Neutrophil (primary cell): ENCODE results near the gene GLIS1.

Experiments
- H3K27ac ChIP-seq: fragments of 200-600 bp; sonication (generic); 2 replicates; pipeline ENCODE4 v1.5.1; 2016; ENCODE audit warnings: mild to moderate bottlenecking, moderate library complexity
- H3K27me3 ChIP-seq: fragments of 200-600 bp; sonication (generic); 2 replicates; pipeline ENCODE4 v1.6.0; 2016; ENCODE audit warnings: mild to moderate bottlenecking
- H3K36me3 ChIP-seq: fragments of 200-600 bp; sonication (generic); 2 replicates; pipeline ENCODE4 v1.5.1; 2017
- H3K4me1 ChIP-seq, 2 experiments: fragments of 200-600 bp in 1 of 2; sonication (generic) in 1 of 2; 1 replicate in 1 of 2; 2 replicates in 1 of 2; pipeline versions ENCODE4 v1.5.1 to v1.6.1; 2013 to 2016; ENCODE audit warnings: low read depth in 1 of 2, low read length in 1 of 2, mild to moderate bottlenecking in 1 of 2, moderate library complexity in 1 of 2; ENCODE audit not compliant: control insufficient read depth in 1 of 2, insufficient read depth in 1 of 2
- H3K4me3 ChIP-seq, 2 experiments: fragments of 200-600 bp in 1 of 2; sonication (generic) in 1 of 2; 1 replicate in 1 of 2; 2 replicates in 1 of 2; pipeline ENCODE4 v1.5.1; 2013 to 2016; ENCODE audit warnings: low read depth in 1 of 2, low read length in 1 of 2, mild to moderate bottlenecking in 1 of 2, moderate library complexity in 1 of 2
- H3K9me3 ChIP-seq: fragments of 200-600 bp; sonication (generic); 2 replicates; pipeline ENCODE4 v1.5.1; 2016
- TF ChIP-seq, protein P1 (sequence below): fragments of 200-600 bp; sonication (generic); IDR thresholded peaks from 2 replicates; pipeline ENCODE4 v1.5.1; 2016; ENCODE audit warnings: antibody characterized with exemption

The GLIS1 gene

GRCh38 chr1:53693773-53694717 lies 44.9 kb downstream of the GLIS1 start:
- Histone ChIP-seq H3K4me1 (no peaks in the 10 kb centered on the region), H3K27ac (no peak overlapping the region)
- TF ChIP-seq, protein P1, sequence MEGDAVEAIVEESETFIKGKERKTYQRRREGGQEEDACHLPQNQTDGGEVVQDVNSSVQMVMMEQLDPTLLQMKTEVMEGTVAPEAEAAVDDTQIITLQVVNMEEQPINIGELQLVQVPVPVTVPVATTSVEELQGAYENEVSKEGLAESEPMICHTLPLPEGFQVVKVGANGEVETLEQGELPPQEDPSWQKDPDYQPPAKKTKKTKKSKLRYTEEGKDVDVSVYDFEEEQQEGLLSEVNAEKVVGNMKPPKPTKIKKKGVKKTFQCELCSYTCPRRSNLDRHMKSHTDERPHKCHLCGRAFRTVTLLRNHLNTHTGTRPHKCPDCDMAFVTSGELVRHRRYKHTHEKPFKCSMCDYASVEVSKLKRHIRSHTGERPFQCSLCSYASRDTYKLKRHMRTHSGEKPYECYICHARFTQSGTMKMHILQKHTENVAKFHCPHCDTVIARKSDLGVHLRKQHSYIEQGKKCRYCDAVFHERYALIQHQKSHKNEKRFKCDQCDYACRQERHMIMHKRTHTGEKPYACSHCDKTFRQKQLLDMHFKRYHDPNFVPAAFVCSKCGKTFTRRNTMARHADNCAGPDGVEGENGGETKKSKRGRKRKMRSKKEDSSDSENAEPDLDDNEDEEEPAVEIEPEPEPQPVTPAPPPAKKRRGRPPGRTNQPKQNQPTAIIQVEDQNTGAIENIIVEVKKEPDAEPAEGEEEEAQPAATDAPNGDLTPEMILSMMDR, result no peak

DNA sequence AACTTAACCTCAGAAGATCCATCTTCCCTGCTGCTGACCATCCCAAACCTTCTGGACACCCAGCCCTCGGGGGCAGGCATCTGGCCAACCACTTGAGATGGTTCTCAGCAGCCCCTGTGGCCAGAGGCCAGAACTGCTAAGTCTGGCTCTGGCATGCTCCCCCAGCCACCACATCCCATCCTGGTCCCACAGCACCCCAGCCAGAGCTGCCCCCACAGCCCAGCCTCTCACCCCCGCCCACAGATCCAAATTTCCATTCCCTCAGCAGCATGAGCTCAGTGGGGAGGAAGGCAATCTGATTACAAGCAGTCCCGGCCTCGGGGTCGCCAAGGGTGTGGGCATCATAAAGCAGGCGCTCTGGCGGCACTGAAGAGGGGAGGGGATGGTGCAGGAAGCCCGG lies 45.6 kb downstream of the GLIS1 start:
- Histone ChIP-seq H3K4me3 (no peak overlapping the region), H3K9me3 (no peaks in the 10 kb centered on the region), H3K27me3 (no peaks in the 10 kb centered on the region), H3K27ac (no peak overlapping the region), H3K36me3 (no peaks in the 10 kb centered on the region), H3K4me1 (no peaks in the 10 kb centered on the region)
- TF ChIP-seq, protein P1, result no peak

More at GRCh38 chr1:53693773-53694717, 44.9 kb downstream of the GLIS1 start:
- no peaks in the 10 kb centered on the region for H3K36me3 ChIP-seq
- H3K27me3 ChIP-seq, result no peaks in the 10 kb centered on the region
- no peaks in the 10 kb centered on the region for H3K9me3 ChIP-seq
- no peak overlapping the region for H3K4me3 ChIP-seq

DNA sequence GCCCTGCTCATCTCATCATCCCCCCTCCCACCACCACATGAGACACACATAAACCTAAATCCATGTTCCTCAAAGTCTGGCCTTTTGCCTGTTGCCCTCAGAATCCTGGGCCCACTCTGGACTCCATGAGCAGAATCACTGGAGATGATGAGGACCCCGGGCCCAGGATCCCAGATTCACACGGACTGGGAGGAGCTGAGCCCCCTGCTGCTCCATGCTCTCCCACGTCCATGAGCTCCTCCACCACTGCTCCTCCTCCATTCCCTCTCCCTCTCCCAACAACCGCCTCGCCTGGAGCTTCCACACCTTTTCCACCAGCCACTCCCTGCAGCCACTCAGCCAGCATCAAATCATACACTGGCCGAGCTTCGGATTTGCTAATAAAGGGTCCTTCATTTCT lies 47.6 kb downstream of the GLIS1 start:
- H3K36me3 ChIP-seq, result no peaks in the 10 kb centered on the region

GRCh38 chr1:53690411-53690810 lies 48.6 kb downstream of the GLIS1 start:
- TF ChIP-seq, protein P1, result no peak
- Histone ChIP-seq H3K36me3 (no peaks in the 10 kb centered on the region), H3K27me3 (peaks cover 16% of the 10 kb centered on the region), H3K4me3 (no peak overlapping the region), H3K27ac (no peak overlapping the region), H3K4me1 (no peaks in the 10 kb centered on the region), H3K9me3 (no peaks in the 10 kb centered on the region)

More for the DNA sequence above, 47.6 kb downstream of the GLIS1 start:
- Histone ChIP-seq H3K9me3 (no peaks in the 10 kb centered on the region), H3K27me3 (peaks cover 7% of the 10 kb centered on the region), H3K4me3 (no peak overlapping the region), H3K4me1 (no peaks in the 10 kb centered on the region), H3K27ac (no peak overlapping the region)
- TF ChIP-seq, protein P1, result no peak

GRCh38 chr1:53689736-53690326 lies 49.1 kb downstream of the GLIS1 start:
- Histone ChIP-seq H3K4me3 (no peak overlapping the region), H3K9me3 (no peaks in the 10 kb centered on the region), H3K27me3 (peaks cover 20% of the 10 kb centered on the region), H3K36me3 (no peaks in the 10 kb centered on the region), H3K27ac (no peak overlapping the region), H3K4me1 (no peaks in the 10 kb centered on the region)
- TF ChIP-seq, protein P1, result no peak
